HG02852 (cell line): ENCODE measurements around the gene LDHB.
"Not testable (repeated sequence)": the region's sequence is repeated elsewhere in the genome, so short reads cannot be mapped to it uniquely, and the experiment has no call there.

Experiments used
- ATAC-seq: cut with Tn5 transposase; IDR thresholded peaks from one replicate; pipeline ENCODE4 v1.9.1; 2021; ENCODE audit warnings: mild to moderate bottlenecking, moderate library complexity; ENCODE audit not compliant: unreplicated experiment

Gene LDHB

GRCh38 chr12:21662122-21662792 lies 4.6 kb upstream of the LDHB start:
- ATAC-seq, result no peak

GRCh38 chr12:21661396-21662093 lies 3.9 kb upstream of the LDHB start:
- ATAC-seq, result not testable (repeated sequence)

- ATAC-seq, result no peak
Observed at GRCh38 chr12:21659383-21659782, 1.7 kb upstream of the LDHB start.

- peak; percentile 28 for ATAC-seq
Observed at GRCh38 chr12:21656905-21657325, 727 bp downstream of the LDHB start.

- no peak for ATAC-seq
Observed at GRCh38 chr12:21655591-21655990, 2.1 kb downstream of the LDHB start.

- no peak for ATAC-seq
Observed at GRCh38 chr12:21651821-21652220, 5.8 kb downstream of the LDHB start.

- ATAC-seq, result no peak
Observed at GRCh38 chr12:21650997-21651396, 6.6 kb downstream of the LDHB start.

GRCh38 chr12:21649034-21649433 lies 8.6 kb downstream of the LDHB start:
- no peak for ATAC-seq

- no peak for ATAC-seq
Observed at GRCh38 chr12:21648378-21648777, 9.3 kb downstream of the LDHB start.

- ATAC-seq, result no peak
Observed at GRCh38 chr12:21647179-21647578, 10.5 kb downstream of the LDHB start.

GRCh38 chr12:21645041-21645500 lies 12.6 kb downstream of the LDHB start:
- ATAC-seq, result not testable (repeated sequence)

GRCh38 chr12:21644516-21644915 lies 13.1 kb downstream of the LDHB start:
- ATAC-seq, result no peak

GRCh38 chr12:21643758-21644157 lies 13.9 kb downstream of the LDHB start:
- ATAC-seq, result no peak

GRCh38 chr12:21642707-21643389 lies 14.8 kb downstream of the LDHB start:
- peak; percentile 84 for ATAC-seq

- no peak for ATAC-seq
Observed at GRCh38 chr12:21638054-21638891, 19.4 kb downstream of the LDHB start.

GRCh38 chr12:21634245-21634644 lies 23.4 kb downstream of the LDHB start:
- no peak for ATAC-seq

- ATAC-seq, result no peak
Observed at GRCh38 chr12:21631367-21631766, 26.3 kb downstream of the LDHB start.

GRCh38 chr12:21627924-21628323 lies 29.7 kb downstream of the LDHB start:
- ATAC-seq, result no peak

- ATAC-seq, result no peak
Observed at GRCh38 chr12:21618566-21618965, 39.1 kb downstream of the LDHB start.

GRCh38 chr12:21617030-21617429 lies 40.6 kb downstream of the LDHB start:
- no peak for ATAC-seq

- no peak for ATAC-seq
Observed at GRCh38 chr12:21615431-21615830, 42.2 kb downstream of the LDHB start.
